DND-41 (cell line): ENCODE measurements around the gene PHF2.

ENCODE experiments used
- CTCF ChIP-seq: IDR thresholded peaks from 2 replicates; pipeline ENCODE4 v1.5.1; 2012; ENCODE audit warnings: borderline replicate concordance, low read length, moderate library complexity, mild to moderate bottlenecking; ENCODE audit not compliant: poor library complexity, severe bottlenecking; ENCODE audit errors: extremely low read depth
- EZH2 ChIP-seq: IDR thresholded peaks from 3 replicates; pipeline ENCODE4 v1.6.1; 2012; ENCODE audit warnings: borderline replicate concordance, low read depth, mild to moderate bottlenecking, moderate library complexity, low read length, inconsistent platforms; ENCODE audit not compliant: severe bottlenecking

- TF ChIP-seq CTCF: no peak
- no peak for TF ChIP-seq EZH2
Measured at GRCh38 chr9:93655621-93656425, 79.4 kb downstream of the PHF2 start.
